Tibial nerve (tissue), 4 donors: ENCODE data around the gene STAT3.

Experiments used
- CTCF ChIP-seq, 5 experiments: fragments of 200-600 bp in 3 of 5; fragments of 450-650 bp in 2 of 5; sonication (generic) in 3 of 5; IDR thresholded peaks; one replicate each; pipeline ENCODE4 v1.5.1; 2016 to 2019; ENCODE audit warnings: antibody characterized with exemption in 5 of 5, mild to moderate bottlenecking in 3 of 5, moderate library complexity in 2 of 5
- EP300 ChIP-seq, 2 donors: sonication (generic); formaldehyde crosslinking; IDR thresholded peaks; one replicate each; pipeline ENCODE4 v1.6.1; 2017; ENCODE audit warnings: antibody characterized with exemption in 2 of 2, mild to moderate bottlenecking in 1 of 2
- POLR2A ChIP-seq, 2 donors: fragments of 450-650 bp; IDR thresholded peaks; one replicate each; pipeline ENCODE4 v1.6.1; 2017; ENCODE audit warnings: antibody characterized with exemption in 2 of 2, mild to moderate bottlenecking in 2 of 2, moderate library complexity in 2 of 2

GRCh38 chr17:42311240-42312034 is 76.8 kb downstream of the STAT3 start:
- TF ChIP-seq CTCF (IDR thresholded peaks at IDR 0.05), result no peak
- peak in 1 of 2 donors; percentile 62 for TF ChIP-seq POLR2A (IDR thresholded peaks at IDR 0.05)
- TF ChIP-seq EP300 (IDR thresholded peaks at IDR 0.05), result peak in 1 of 2 donors; percentile 87
